Stimulated activated CD4-positive, alpha-beta T cell treated with anti-CD3 and anti-CD28 coated beads, Interleukin-15, amount 100 ng/mL, for 24 hours (primary cell): Measurements from ENCODE around the gene CD1D.
A peak's percentile ranks its signal among the peaks of the same experiment; 100 is the strongest.
"Not testable (repeated sequence)": the region's sequence is repeated elsewhere in the genome, so short reads cannot be mapped to it uniquely, and the experiment has no call there.

Source experiments
- DNase-seq: peaks from one replicate; pipeline ENCODE4 v3.0.0-alpha.2; 2020

The CD1D gene

GRCh38 chr1:158180741-158181576 is at the start of gene CD1D:
Gene CD1D (plus strand): TSS chr1:158180895. CDS start chr1:158181102, 207 bp downstream.
- DNase-seq = peak; percentile 28

GRCh38 chr1:158131217-158131616 is 49.5 kb upstream of the CD1D start:
- DNase-seq = no peak

DNA sequence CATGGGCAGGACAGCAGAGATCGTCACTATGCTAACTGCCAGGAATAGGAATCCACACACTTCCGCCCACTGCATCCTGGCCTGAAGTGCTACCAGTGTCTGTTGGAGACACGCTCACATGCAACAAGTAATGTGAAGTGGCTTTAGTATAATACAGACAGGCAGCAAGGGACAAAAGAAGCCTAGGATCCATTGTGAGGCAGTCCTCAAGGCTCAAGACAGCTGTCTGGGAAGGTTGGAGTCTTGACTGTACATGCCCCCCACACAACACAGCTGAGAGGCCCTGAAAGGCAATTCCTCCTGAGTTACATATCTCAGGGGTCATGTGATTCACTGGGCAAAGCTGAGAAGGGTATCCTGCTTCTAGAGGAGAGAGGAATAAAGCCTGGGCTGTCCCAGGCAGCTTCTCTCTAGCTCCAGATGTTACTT is 39.9 kb upstream of the CD1D start:
- no peak for DNase-seq

DNA sequence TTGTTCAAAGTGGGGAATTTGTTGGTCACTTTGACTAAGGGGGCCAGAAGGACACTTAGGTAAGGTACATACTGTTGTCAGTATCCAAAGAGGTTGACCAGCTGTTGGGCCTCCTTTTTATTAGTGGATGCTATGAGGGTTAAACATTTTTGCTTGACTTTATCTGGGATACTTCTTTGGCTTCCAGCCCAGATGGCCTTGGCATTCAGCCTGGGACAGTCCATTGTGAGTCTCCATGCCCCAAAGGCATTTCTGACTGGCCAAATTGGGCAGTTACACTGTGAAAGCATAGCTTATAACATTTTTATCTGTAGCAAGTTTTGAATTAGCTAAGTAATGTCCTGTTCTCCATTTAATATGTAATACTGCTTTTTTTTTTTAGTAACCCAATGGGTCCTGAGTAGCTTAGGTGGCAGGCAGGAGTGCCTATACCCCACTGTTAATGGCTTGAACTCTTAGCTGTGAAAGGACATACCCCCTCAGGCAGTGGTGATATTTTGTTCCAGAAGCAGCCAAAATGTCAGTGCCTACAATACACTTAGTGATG is 35.4 kb upstream of the CD1D start:
- DNase-seq = no peak

- DNase-seq = no peak
Observed at GRCh38 chr1:158146165-158146564, 34.5 kb upstream of the CD1D start.

DNA sequence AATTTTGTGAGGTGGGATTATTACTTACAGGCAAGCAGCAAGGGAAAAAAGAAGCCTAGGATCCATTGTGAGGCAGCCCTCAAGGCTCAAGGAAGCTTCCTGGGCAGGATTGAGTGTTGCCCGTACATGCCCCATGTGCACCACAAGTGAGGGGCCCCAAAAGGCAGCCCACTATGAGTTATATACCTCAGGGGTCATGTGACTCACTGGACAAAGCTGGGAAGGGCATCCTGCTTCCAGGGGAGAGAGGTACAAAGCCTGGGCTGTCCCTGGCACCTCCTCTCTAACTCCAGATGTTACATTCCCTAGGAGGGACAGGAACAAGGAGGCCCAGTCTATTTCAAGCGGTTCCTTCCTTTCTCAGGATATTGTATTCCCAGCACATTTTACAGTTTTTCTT is 34.0 kb upstream of the CD1D start:
- no peak for DNase-seq

DNA sequence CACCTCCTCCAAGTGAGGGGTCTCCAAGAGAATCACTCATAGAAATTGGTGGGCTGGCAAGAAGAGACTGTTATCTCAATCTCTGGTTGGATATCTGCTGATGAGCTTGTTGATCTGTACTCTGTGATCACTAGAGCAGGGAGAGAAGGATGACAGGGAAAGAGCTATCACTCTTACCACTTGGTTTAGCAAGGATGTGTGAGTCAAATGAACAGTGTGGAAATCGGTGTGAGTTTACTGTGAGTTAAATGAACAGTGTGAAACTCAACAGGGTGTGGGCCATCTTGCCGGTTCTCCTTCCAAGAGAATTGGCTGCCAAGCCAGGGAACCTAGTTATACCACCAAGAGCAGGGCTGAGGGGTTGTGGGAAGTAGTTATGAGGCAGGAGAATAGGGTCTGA is 33.3 kb upstream of the CD1D start:
- no peak for DNase-seq

- no peak for DNase-seq
Observed at GRCh38 chr1:158147869-158148268, 32.8 kb upstream of the CD1D start.

DNA sequence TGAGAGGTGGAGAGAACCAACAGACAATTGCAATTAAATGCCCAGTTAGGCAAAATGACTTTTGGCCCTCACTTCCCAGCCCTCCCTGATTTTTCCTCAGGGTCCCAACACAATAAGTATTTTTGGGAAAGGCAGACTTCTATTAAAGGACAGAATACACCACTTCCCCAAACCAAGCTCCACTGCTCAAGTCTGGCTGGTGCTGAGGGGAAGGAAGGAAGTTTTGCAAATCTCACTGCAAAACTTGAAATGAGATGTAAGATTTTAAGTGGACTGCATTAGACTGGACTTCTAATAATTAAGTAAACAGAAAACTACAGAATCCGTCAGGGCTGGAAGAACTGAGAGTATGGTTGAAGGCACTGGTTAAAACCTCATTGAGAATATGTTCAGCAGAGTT is 32.2 kb upstream of the CD1D start:
- DNase-seq = no peak

- DNase-seq = no peak
Observed at GRCh38 chr1:158149175-158149574, 31.5 kb upstream of the CD1D start.

DNA sequence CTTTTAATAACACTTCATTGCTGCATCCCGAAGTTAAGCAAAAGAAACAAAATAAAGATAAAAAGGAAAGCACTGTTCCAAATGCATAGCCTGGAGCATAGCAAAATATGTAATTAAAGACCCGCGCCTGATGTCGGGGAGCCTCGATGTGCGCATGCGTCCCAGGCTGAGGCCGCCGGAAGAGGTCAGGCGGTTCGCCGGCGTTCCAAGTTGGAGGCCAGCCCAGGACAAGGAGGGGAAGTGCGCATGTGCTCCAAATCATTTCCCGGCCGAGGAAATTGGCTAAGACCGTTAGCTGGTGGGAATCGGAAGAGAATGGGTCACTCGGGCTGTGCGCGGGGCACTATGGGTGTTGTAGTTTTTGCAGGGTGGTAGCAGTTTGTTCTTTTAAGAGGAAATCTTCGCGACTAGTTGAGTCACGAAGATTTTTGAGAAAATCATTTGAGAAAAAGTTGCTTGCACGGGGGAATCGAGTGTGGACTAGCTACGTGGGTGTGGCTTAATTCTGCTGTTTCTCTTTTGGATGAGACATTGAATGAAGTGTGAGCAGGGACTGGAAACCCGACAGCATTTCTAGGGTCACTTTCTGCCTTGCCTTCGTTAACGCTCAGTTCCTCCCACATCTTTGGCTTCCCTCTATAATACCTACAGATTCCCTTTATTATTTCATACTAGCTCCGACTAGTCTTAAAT is 31.0 kb upstream of the CD1D start:
- DNase-seq = peak; percentile 87

- DNase-seq = no peak
Observed at GRCh38 chr1:158150523-158150922, 30.2 kb upstream of the CD1D start.

DNA sequence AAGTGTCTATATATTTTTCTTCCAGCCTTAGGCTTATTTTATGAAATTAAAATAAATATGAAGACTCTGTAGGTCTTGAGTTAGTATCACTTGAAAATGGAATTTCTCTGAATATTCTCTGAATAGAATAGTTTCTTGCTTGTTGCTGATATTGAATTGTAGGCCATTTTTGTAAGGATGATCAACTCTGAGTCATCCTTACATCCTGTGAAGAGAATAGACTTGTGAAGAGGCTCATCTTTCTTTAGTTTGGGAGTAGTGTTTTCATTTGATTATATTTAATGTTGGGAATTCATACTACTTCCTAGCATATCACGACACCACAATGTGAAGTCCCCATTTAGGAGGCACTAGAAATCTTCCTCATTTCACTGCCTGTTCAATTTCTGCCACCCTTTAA is 27.5 kb upstream of the CD1D start:
- no peak for DNase-seq

DNA sequence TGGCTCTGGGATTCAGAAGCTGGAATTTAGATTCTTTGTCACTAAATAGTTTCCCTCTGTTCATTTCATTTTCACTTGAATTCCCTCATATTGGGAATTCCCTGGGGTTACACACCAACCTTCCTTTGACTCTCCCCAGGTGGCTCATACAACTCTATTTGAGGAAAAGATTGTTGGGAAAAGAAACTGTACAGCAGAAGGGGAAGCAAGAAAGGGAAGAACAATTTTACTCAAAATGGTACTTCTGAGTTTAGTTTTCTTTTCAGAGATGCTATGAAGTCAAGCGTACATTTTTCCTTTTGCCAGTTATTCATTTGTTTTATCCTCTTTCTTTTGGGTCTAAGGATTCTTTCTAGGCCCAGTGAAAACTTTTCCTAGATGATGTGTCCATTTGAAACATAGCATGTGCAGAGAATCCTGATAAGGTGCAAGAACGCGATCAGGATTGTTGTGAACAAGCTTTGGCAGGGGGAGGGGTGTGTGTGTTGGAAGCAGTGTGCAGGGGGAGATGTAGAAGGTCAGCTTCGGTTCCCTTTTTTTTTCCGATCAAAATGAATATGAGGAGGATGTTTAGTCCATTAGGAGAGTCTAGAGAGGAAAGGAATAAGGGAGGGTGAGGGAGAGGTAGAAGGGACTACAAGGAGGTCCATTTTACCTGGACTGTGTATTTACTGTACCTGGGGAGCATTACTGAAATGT is 26.8 kb upstream of the CD1D start:
- no peak for DNase-seq

- no peak for DNase-seq
Observed at GRCh38 chr1:158154501-158154900, 26.2 kb upstream of the CD1D start.

GRCh38 chr1:158155673-158156072 is 25.0 kb upstream of the CD1D start:
- DNase-seq = no peak

DNA sequence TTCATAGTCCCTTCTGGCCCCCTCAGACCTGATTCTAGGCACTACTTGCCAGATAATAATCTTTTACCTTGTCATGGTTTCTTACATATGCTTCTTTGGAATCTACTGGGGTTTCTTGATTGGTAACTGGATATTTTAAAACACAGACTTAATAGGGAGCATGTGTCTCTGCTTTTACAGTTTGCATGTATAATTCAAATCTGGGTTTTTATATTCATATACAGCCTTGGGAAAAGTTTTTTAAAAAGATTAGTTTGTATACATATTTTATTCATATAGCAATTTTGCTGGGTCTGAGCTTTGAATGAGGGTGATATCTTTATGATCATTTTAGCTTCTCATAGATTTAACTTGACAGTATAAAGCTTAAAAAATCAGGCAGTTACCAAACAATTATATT is 21.1 kb upstream of the CD1D start:
- DNase-seq = no peak

- DNase-seq = no peak
Observed at GRCh38 chr1:158161446-158161845, 19.2 kb upstream of the CD1D start.

GRCh38 chr1:158163000-158163947 is 17.4 kb upstream of the CD1D start:
- no peak for DNase-seq

- DNase-seq = no peak
Observed at GRCh38 chr1:158169105-158169504, 11.6 kb upstream of the CD1D start.

- DNase-seq = not testable (repeated sequence)
Observed at GRCh38 chr1:158175915-158176314, 4.8 kb upstream of the CD1D start.

DNA sequence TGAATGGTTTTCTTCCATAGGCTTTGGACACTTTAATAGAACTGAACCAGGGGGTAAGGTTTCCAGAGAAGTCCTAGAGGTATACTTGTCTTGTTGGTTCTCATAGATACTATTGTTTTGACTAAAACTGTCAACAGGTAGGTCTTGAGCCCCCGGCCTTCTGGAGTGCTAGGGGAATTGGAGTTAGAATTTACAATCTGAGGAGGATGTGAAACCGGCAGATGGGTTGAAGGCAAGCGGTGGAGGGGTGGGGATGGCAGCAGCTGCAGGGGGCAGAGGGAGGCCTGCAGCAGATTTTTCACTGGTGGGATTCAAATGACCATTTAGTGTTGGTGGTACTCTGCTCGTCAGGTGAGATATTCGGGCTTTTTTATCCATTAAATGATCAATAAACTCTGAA is 4.3 kb upstream of the CD1D start:
- DNase-seq = no peak
